H1 (cell line): ENCODE measurements around the gene GNG13. TPM values are rescaled to one million over a fixed set of nuclear protein-coding genes. Genes with fewer than 3 reads are reported as not detected.

Experiments
- BACH1 ChIP-seq: IDR thresholded peaks from 2 replicates; pipeline ENCODE4 v1.6.1; 2012; ENCODE audit warnings: low read length, improper control_type of control experiment
- BRCA1 ChIP-seq: IDR thresholded peaks from 2 replicates; pipeline ENCODE4 v1.6.1; 2012; ENCODE audit warnings: low read depth, low read length, improper control_type of control experiment
- EGR1 ChIP-seq: IDR thresholded peaks from 2 replicates; pipeline ENCODE4 v1.6.1; 2011; ENCODE audit warnings: low read depth, low read length, borderline replicate concordance
- RFX5 ChIP-seq: IDR thresholded peaks from 2 replicates; pipeline ENCODE4 v1.6.1; 2011; ENCODE audit warnings: low read depth, low read length, improper control_type of control experiment, borderline replicate concordance
- polyA plus RNA-seq, 7 experiments: library from polyadenylated mRNA; depleted of rRNA in 3 of 7; stranded (reverse) in 5 of 7; unstranded in 2 of 7; fragments of >200 nt in 5 of 7; fragments of 200-250 nt in 2 of 7; gene quantifications; 1 replicate in 5 of 7; 2 replicates in 1 of 7; 4 replicates in 1 of 7; pipeline versions ENCODE4 v1.2.1 to v1.2.3, GENCODE V29; 2011 to 2013; ENCODE audit warnings: missing spikeins in 2 of 7, mixed read lengths in 2 of 7
- total RNA-seq: library from RNA; stranded (reverse); fragmentation: NEBNext Ultra II Directional; extraction: Animal tissue kit (Norgen Biotek cat#: 25700); gene quantifications from 2 replicates; pipeline ENCODE4 v1.2.1, GENCODE V29; 2021

Gene GNG13
- total and polyA plus RNA-seq, 2 of the 8 experiments (the other 6 are each of a cell fraction or from before 2014, with no cell fraction given) = not detected

DNA sequence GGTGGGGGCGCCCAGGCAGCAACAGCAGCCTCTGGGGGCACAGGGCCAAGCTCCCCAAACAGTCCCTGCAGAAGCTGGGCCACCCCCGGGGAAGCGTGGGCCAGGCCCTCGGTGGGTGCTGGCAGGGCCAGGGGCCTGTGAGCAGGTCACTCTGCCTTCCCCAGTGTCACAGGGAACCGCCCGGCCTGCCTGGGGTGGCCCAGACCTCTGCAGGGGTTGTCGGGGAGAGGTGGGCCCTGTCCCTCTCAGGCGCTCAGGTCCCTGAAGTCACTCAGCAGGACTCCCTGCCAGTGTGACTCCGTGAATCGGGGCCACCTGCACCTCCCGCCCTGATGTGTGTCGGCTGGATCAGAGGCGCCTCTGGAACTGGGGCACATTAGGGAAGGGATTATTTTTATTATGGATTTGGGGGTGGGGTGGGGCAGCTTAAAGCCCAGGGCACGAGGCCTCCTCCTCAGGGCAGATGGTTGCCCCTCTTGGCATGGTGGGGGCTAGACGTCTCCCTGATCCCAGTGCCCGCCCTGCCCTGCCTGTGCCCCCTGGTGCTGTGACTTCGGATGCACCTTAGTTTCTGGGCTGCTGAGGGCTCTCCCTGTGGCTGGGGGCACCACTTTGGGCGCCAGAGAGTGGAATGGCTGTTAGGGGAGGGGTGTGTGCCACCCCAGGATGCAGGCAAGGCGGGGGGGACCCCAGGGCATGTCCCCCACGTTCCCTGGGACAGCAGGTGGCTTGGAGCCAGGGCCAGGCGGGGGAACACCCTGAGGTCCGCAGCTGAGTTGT lies 1.2 kb upstream of the GNG13 start (continued):
- TF ChIP-seq BACH1 (no peak), RFX5 (no peak), BRCA1 (no peak), EGR1 (no peak)
